CD4-positive, alpha-beta T cell treated with Interleukin-2 at 100 ng/mL for 4 hours (primary cell): ENCODE data around the gene MTHFS.

Source experiments
- DNase-seq: peaks from one replicate; pipeline ENCODE4 v3.0.0-alpha.2; 2020; ENCODE audit warnings: low spot score

MTHFS gene

GRCh38 chr15:79874242-79874641 is 22.6 kb downstream of the MTHFS start:
- DNase-seq = no peak

GRCh38 chr15:79872358-79873017 is 24.3 kb downstream of the MTHFS start:
- DNase-seq = peak; percentile 39

DNA sequence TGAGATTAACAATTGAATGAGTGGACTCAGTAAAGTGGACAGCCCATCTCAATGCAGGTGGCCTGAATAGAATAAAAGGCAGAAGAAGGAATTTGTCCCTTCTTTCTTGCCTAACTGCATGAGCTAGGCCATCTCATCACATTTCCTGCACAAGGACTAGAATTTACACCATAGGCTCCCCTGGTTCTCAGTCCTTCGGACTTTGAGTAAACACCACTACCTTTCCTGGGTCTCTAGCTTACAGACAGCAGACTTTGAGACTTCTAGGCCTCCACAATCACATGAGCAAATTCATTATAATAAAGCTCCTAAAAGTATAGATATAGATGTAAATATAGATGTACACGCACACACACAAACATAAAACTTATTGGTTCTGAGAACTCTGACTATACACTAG is 28.3 kb downstream of the MTHFS start:
- no peak for DNase-seq

DNA sequence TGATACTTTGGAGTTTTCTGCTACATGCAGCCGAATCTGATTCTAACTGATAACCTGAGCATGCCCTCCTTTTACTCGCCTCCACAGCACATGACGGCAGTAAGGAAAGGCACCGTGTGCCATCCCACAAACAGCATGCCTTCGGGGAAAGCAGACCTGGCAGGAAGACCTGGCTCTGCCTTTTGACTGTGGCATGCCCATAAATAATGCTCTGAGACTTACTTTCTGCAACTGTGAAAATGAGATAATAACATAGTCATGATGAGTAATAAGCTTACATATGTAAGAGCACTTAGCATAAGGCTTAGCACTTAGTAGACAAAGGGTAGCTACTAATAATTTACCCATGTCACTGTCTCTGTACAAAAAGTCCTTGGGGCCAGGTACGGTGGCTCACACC is 32.9 kb downstream of the MTHFS start:
- DNase-seq = no peak

DNA sequence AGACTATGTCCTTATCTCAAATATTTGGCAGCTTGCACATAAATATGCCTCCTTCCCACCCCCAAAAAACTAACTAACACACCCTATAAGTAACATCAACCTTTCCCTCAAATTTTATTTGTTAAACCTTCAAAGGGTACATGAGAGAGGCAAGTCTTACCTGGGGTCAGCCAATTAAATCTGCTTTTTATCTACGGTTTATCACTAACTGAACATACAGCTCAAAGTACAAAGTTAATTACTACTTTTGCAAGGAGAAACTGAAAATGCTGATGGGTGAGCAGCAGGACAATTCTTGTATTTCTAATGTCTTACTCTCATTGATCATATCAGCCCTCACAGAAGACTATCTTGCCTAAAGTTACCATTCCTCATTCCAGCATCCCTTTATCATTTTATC is 34.6 kb downstream of the MTHFS start:
- DNase-seq = no peak

GRCh38 chr15:79860661-79861060 is 36.2 kb downstream of the MTHFS start:
- no peak for DNase-seq

GRCh38 chr15:79858469-79858868 is 38.3 kb downstream of the MTHFS start:
- no peak for DNase-seq

DNA sequence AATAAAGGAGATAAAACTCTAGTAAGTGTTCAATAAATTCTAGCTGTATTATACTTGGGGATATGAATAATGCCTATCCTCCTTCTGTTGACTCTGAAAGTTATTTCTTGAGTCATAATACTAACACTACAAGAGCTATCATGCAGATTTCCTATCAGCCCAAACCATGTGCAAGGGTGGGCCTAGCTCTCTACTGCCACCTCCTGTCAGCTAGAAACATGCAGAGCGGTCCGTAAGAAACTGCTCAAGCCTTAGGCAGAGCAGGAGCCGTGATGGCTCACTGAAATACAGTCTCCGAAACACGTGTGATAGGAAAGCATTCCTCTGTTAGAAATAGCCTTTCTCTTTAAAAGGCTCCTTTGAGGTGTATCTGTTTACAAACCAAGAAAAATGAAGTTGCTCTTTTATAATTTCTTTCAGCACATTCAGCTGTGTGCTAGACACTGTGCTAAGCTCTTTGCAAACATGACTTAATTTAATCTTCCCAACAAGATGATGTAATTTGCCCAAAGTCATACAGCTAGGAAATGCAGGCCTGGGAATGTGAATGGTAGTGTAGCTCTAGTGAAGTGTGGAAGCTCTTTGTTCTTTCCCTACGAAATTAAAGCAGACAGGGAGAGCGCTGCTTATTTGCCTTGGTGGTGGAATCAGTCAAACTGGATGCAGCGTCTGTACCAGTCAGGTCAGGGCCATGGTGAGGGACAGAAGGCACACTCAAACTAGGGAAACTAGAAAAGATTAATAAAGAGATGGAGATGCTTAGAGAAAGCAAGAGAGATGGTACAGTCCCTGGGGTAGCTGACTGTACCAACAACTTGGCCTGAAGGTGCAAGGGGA is 43.1 kb downstream of the MTHFS start:
- peak; percentile 74 for DNase-seq

- no peak for DNase-seq
These were observed 47.0 kb downstream of the MTHFS start for GRCh38 chr15:79849789-79850188.

DNA sequence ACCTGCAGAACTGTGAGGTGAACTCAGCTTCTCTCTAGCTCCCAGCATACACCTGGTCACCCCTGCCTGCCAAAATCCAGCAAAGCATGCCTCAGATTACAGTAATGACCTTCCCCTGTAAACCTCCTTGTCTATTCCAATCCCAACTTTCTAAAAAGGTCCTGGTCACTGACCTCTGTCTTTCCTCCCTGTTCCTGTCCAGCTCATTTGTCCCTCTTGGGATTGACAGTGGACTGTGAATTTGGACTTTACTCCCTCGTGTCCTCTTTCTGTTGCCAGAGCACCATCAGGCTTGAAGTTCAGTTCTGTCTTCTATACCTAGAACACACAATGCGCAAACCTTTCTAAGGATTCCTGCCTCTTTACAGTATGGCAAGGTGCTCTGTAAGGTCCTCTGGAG is 50.3 kb downstream of the MTHFS start:
- DNase-seq = no peak

GRCh38 chr15:79844221-79844620 is 52.6 kb downstream of the MTHFS start:
- no peak for DNase-seq

- DNase-seq = no peak
These were observed 59.0 kb downstream of the MTHFS start for GRCh38 chr15:79837846-79838245.

- DNase-seq = no peak
These were observed 62.3 kb downstream of the MTHFS start for GRCh38 chr15:79834495-79834894.

- no peak for DNase-seq
These were observed 64.3 kb downstream of the MTHFS start for GRCh38 chr15:79832367-79833120.

DNA sequence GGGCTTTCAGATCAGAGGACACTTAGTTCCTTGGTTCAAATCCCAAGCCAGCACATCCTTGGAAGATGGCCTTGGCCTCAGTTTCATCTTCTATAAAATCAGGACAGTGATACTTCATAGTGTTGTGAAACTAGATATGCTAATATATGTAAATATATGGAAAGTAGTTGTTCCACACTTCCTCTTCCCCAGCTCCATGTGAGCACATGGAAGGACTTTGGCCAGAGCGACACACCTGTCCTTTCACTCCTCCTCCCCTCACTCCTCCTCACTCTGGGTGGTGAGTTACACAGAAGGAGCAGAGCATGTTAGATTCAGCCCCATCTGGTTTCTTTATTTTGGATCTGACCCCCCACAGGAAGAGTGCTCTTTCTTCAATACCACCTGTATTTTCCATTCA is 65.2 kb downstream of the MTHFS start:
- DNase-seq = no peak

- DNase-seq = no peak
These were observed 66.9 kb downstream of the MTHFS start for GRCh38 chr15:79829950-79830349.

- no peak for DNase-seq
These were observed 68.4 kb downstream of the MTHFS start for GRCh38 chr15:79828447-79828846.

- DNase-seq = no peak
These were observed 70.0 kb downstream of the MTHFS start for GRCh38 chr15:79826800-79827199.

DNA sequence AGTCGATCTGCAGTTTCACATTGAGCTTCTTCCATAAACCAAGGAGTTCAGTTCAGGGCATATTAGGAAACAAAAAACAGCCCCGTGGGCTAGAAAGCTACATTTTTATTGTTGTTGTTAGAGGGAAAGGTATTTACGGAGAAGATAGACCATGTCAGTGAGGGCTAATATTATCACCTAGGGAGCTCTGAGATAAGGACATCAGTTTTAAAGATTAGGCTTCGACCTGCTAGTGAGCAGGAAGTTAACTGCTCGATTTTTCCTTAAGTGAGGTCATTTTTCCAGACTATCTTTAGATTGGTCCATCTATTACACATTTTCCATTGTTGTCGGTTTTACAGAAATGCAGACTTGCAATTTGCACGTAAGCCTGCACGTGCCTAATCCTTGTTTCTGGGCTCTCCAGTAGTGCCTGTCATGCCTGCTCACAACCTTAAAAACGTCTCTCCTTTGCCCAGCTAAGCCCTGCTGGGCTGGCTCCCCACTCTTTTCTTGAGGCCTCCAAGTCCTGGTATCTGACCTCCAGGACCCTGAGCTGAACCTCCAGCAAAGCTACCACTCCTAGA is 72.6 kb downstream of the MTHFS start:
- DNase-seq = no peak

GRCh38 chr15:79820820-79821219 is 76.0 kb downstream of the MTHFS start:
- no peak for DNase-seq

DNA sequence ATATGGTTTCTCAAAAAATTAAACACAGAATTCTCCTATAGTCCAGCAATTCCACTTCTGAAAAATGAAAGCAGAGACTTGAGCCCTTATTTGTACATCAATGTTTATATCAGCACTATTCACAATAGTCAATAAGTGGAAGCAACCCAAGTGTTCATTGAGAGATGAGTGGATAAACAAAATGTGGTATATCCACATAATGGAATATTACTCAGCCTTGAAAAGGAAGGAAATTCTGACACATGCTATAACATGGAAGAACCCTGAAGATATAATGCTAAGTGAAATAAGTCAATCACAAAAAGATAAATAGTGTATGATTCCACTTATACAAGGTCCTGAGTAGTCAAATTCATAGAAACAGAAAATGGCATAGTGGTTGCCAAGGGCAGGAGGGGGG is 76.6 kb downstream of the MTHFS start:
- no peak for DNase-seq

DNA sequence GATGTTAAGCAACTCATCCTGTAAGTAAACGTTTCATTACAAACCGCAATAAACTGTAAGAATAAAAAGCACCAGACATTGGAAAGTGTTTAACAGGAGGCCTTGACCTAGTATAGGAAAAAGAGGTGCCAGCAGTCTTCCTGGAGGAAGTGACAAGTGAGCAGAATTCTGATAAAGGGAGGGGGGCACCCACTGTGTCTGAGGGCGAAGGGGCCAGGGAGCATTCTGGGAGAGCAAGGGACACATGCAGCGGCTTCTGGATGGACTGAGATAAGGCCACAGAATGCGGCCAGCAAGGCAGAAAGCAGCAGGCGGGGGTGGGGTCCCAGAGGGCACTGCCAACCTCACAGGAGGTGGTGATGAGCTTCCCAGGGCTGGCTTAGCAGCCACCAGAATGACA is 80.2 kb downstream of the MTHFS start:
- DNase-seq = no peak

GRCh38 chr15:79815468-79815867 is 81.3 kb downstream of the MTHFS start:
- DNase-seq = no peak
